ES-I3 (cell line): ENCODE measurements around the gene REV1.
"Not testable (repeated sequence)": the region's sequence is repeated elsewhere in the genome, so short reads cannot be mapped to it uniquely, and the experiment has no call there.

Experiments
- H3K36me3 ChIP-seq: 2 replicates; pipeline ENCODE4 v1.6.1; 2013; ENCODE audit warnings: mild to moderate bottlenecking, low read length, control low read depth, moderate library complexity; ENCODE audit not compliant: insufficient read depth
- H3K4me1 ChIP-seq: 2 replicates; pipeline ENCODE4 v1.6.1; 2013; ENCODE audit warnings: mild to moderate bottlenecking, control low read depth, low read length; ENCODE audit not compliant: insufficient read depth
- H3K9ac ChIP-seq: 2 replicates; pipeline ENCODE4 v1.6.1; 2013; ENCODE audit warnings: low read depth, mild to moderate bottlenecking, low read length, moderate library complexity
- H3K9me3 ChIP-seq: 2 replicates; pipeline ENCODE4 v1.6.1; 2013; ENCODE audit warnings: mild to moderate bottlenecking, low read length, moderate library complexity; ENCODE audit not compliant: control insufficient read depth, insufficient read depth

REV1 gene

GRCh38 chr2:99356853-99357252 lies 133.0 kb downstream of the REV1 start:
- Histone ChIP-seq H3K9ac (no peak overlapping the region), H3K36me3 (no peaks in the 10 kb centered on the region), H3K9me3 (no peaks in the 10 kb centered on the region), H3K4me1 (peaks cover 11% of the 10 kb centered on the region; the same call in 1 of the 2 replicates)

- H3K36me3 ChIP-seq, H3K9me3 ChIP-seq, H3K9ac ChIP-seq: not testable (repeated sequence)
- H3K4me1 ChIP-seq = peaks cover 11% of the 10 kb centered on the region; the same call in 1 of the 2 replicates
Measured at GRCh38 chr2:99354825-99355224, 135.0 kb downstream of the REV1 start.

- Histone ChIP-seq H3K9me3 (no peaks in the 10 kb centered on the region), H3K9ac (no peak overlapping the region), H3K4me1 (peaks cover 11% of the 10 kb centered on the region; the same call in 1 of the 2 replicates), H3K36me3 (no peaks in the 10 kb centered on the region)
Measured at GRCh38 chr2:99354070-99354469, 135.7 kb downstream of the REV1 start.
